IMR-90 (cell line): ENCODE data around the gene CARNS1. TPM values are rescaled to one million over a fixed set of nuclear protein-coding genes. Genes with fewer than 3 reads are reported as not detected.

Source experiments
- ATAC-seq: fragments of 200-7000 bp; cut with Tn5 transposase; 2 replicates; pipeline ENCODE4 v1.9.1; 2020; ENCODE audit warnings: low read depth, mild to moderate bottlenecking, moderate library complexity
- BruUV-seq: library from RNA; stranded (reverse); fragments of 400-500 nt; replicated peaks from 2 replicates; lab custom pipeline; 2021; lab: Mats Ljungman, UMichigan
- CTCF ChIA-PET: fragments of 300-600 bp; formaldehyde crosslinking; extraction: SDS; loops from one replicate; lab custom pipeline; 2021; ENCODE audit warnings: antibody characterized with exemption; lab: Yijun Ruan, JAX
- POLR2A ChIA-PET: fragments of 300-600 bp; sonication (Branson Sonifier 250); formaldehyde crosslinking; loops from one replicate; lab custom pipeline; 2022; ENCODE audit warnings: antibody characterized with exemption; ENCODE audit not compliant: unreplicated experiment; lab: Charles Lee
- DNase-seq: peaks from one replicate; pipeline ENCODE4 v3.0.0; 2013
- H2AFZ ChIP-seq: replicated peaks from 2 replicates; pipeline ENCODE3; 2013; ENCODE audit warnings: low read length, mild to moderate bottlenecking; ENCODE audit not compliant: poor library complexity
- H2AK5ac ChIP-seq: 2 replicates; pipeline ENCODE4 v1.6.1; 2013; ENCODE audit warnings: low read depth, low read length, inconsistent platforms
- H2AK9ac ChIP-seq: replicated peaks from 2 replicates; pipeline ENCODE3; 2013; ENCODE audit warnings: mild to moderate bottlenecking, low read depth, low read length, moderate library complexity; ENCODE audit not compliant: poor library complexity
- H2BK120ac ChIP-seq: 2 replicates; pipeline ENCODE4 v1.6.1; 2013; ENCODE audit warnings: low read depth, low read length, inconsistent platforms
- H2BK15ac ChIP-seq: 3 replicates; pipeline ENCODE4 v1.6.1; 2013; ENCODE audit warnings: low read depth, low read length, inconsistent platforms
- H2BK20ac ChIP-seq: 2 replicates; pipeline ENCODE4 v1.6.1; 2013; ENCODE audit warnings: low read depth, mild to moderate bottlenecking, inconsistent platforms, low read length, moderate library complexity
- H2BK5ac ChIP-seq: 2 replicates; pipeline ENCODE4 v1.6.1; 2013; ENCODE audit warnings: mild to moderate bottlenecking, low read depth, low read length, inconsistent platforms; ENCODE audit not compliant: poor library complexity, severe bottlenecking
- H3K14ac ChIP-seq: replicated peaks from 2 replicates; pipeline ENCODE4 v1.6.1; 2013; ENCODE audit warnings: low read depth, low read length, inconsistent platforms
- H3K18ac ChIP-seq: 2 replicates; pipeline ENCODE4 v1.6.1; 2013; ENCODE audit warnings: low read depth, low read length, control low read depth
- H3K23ac ChIP-seq: 2 replicates; pipeline ENCODE4 v1.6.1; 2013; ENCODE audit warnings: low read depth, low read length, inconsistent platforms
- H3K27ac ChIP-seq: 2 replicates; pipeline ENCODE4 v1.5.1; 2013; ENCODE audit warnings: mild to moderate bottlenecking, control low read depth, low read length; ENCODE audit not compliant: insufficient read depth
- H3K27me3 ChIP-seq: 2 replicates; pipeline ENCODE4 v1.6.1; 2013; ENCODE audit warnings: low read length; ENCODE audit not compliant: control insufficient read depth, insufficient read depth
- H3K36me3 ChIP-seq: 2 replicates; pipeline ENCODE4 v1.6.1; 2013; ENCODE audit warnings: low read length, mixed read lengths; ENCODE audit not compliant: control insufficient read depth, insufficient read depth
- H3K4ac ChIP-seq: 2 replicates; pipeline ENCODE4 v1.6.1; 2013; ENCODE audit warnings: low read depth, low read length, inconsistent platforms
- H3K4me1 ChIP-seq: 2 replicates; pipeline ENCODE4 v1.6.1; 2013; ENCODE audit warnings: low read length, mixed read lengths; ENCODE audit not compliant: control insufficient read depth, insufficient read depth
- H3K4me2 ChIP-seq: 2 replicates; pipeline ENCODE4 v1.6.1; 2013; ENCODE audit warnings: low read depth, mild to moderate bottlenecking, control low read depth, low read length, moderate library complexity
- H3K4me3 ChIP-seq: 2 replicates; pipeline ENCODE4 v1.5.1; 2013; ENCODE audit warnings: low read depth, mild to moderate bottlenecking, control low read depth, low read length, moderate library complexity; ENCODE audit not compliant: insufficient read depth
- H3K56ac ChIP-seq: 2 replicates; pipeline ENCODE4 v1.6.1; 2013; ENCODE audit warnings: low read length, inconsistent platforms; ENCODE audit not compliant: insufficient read depth; ENCODE audit errors: extremely low read depth
- H3K79me1 ChIP-seq, 2 experiments: 2 replicates each; pipeline ENCODE4 v1.6.1; 2013; ENCODE audit warnings: low read length in 2 of 2, inconsistent platforms in 1 of 2, low read depth in 1 of 2
- H3K9ac ChIP-seq: 2 replicates; pipeline ENCODE4 v1.6.1; 2013; ENCODE audit warnings: low read depth, low read length, control low read depth
- H3K9me1 ChIP-seq: 2 replicates; pipeline ENCODE4 v1.6.1; 2013; ENCODE audit warnings: low read length, inconsistent platforms; ENCODE audit not compliant: insufficient read depth
- H3K9me3 ChIP-seq: 2 replicates; pipeline ENCODE4 v1.6.1; 2013; ENCODE audit warnings: low read length; ENCODE audit not compliant: control insufficient read depth, insufficient read depth
- H4K20me1 ChIP-seq: 2 replicates; pipeline ENCODE4 v1.6.1; 2013; ENCODE audit warnings: low read length, inconsistent platforms; ENCODE audit not compliant: insufficient read depth
- H4K5ac ChIP-seq: 2 replicates; pipeline ENCODE4 v1.6.1; 2013; ENCODE audit warnings: mild to moderate bottlenecking, low read depth, low read length, control low read depth
- H4K8ac ChIP-seq, 2 experiments: 2 replicates each; pipeline ENCODE4 v1.6.1; 2013; ENCODE audit warnings: low read depth in 2 of 2, low read length in 2 of 2, control low read depth in 1 of 2, inconsistent platforms in 1 of 2
- H4K91ac ChIP-seq: 2 replicates; pipeline ENCODE4 v1.6.1; 2013; ENCODE audit warnings: low read depth, low read length, inconsistent platforms; ENCODE audit not compliant: insufficient read depth
- CEBPB ChIP-seq: IDR thresholded peaks from 2 replicates; pipeline ENCODE4 v1.6.1; 2012; ENCODE audit warnings: low read depth, low read length, improper control_type of control experiment
- CHD1 ChIP-seq: IDR thresholded peaks from 2 replicates; pipeline ENCODE4 v1.6.1; 2012; ENCODE audit warnings: low read depth, low read length, improper control_type of control experiment
- FOS ChIP-seq: fragments of 150-350 bp; IDR thresholded peaks from 2 replicates; pipeline ENCODE4 v1.6.1; 2016; ENCODE audit warnings: low read depth, low read length
- MXI1 ChIP-seq: IDR thresholded peaks from 2 replicates; pipeline ENCODE4 v1.6.1; 2012; ENCODE audit warnings: low read depth, mild to moderate bottlenecking, low read length, moderate library complexity, borderline replicate concordance
- RAD21 ChIP-seq: IDR thresholded peaks from 2 replicates; pipeline ENCODE4 v1.6.1; 2012; ENCODE audit warnings: low read length, improper control_type of control experiment
- RCOR1 ChIP-seq: IDR thresholded peaks from 2 replicates; pipeline ENCODE4 v1.6.1; 2012; ENCODE audit warnings: mild to moderate bottlenecking, low read length, improper control_type of control experiment; ENCODE audit not compliant: insufficient replicate concordance
- RFX5 ChIP-seq: IDR thresholded peaks from 2 replicates; pipeline ENCODE4 v1.8.0; 2012; ENCODE audit warnings: low read depth, mild to moderate bottlenecking, low read length, moderate library complexity
- SMC3 ChIP-seq: fragments of 150-350 bp; IDR thresholded peaks from 2 replicates; pipeline ENCODE4 v1.6.1; 2016; ENCODE audit warnings: low read depth, mild to moderate bottlenecking, antibody characterized with exemption, low read length, moderate library complexity
- WGBS, 2 experiments: methylation state at CpG; one replicate each; pipeline versions ENCODE4 v1.1.5 to v1.1.7; 2013; ENCODE audit warnings: missing lambda C conversion rate in 2 of 2; ENCODE audit not compliant: insufficient read length in 1 of 2; ENCODE audit errors: extremely low coverage in 2 of 2; 5-methylcytosine and 5-hydroxymethylcytosine counted together
- dilution Hi-C: fragments of 300-500 bp; cut with HindIII; formaldehyde crosslinking; loops from one replicate; pipeline ENCODE4 v1.14.3; 2018; ENCODE audit warnings: low sequenced_read_pairs; ENCODE audit not compliant: unreplicated experiment
- in situ Hi-C: fragments of 300-500 bp; cut with MboI; formaldehyde crosslinking; loops from 3 replicates; pipeline ENCODE4 v1.14.3; 2019; ENCODE audit warnings: low sequenced_read_pairs, inconsistent platforms, mixed read lengths
- intact Hi-C: fragments of 100-400 bp; cut with micrococcal nuclease; formaldehyde crosslinking; loops from 2 replicates; pipeline ENCODE4 v1.10.0; 2022
- polyA plus RNA-seq, 3 experiments: library from polyadenylated mRNA; depleted of rRNA; stranded (reverse); fragments of >200 nt; gene quantifications; 2 replicates each; pipeline ENCODE4 v1.2.3, GENCODE V29; 2012; ENCODE audit warnings: low replicate concordance in 1 of 3
- total RNA-seq: library from RNA; depleted of rRNA; stranded (reverse); fragments of >200 nt; gene quantifications from 2 replicates; pipeline ENCODE4 v1.2.3, GENCODE V29; 2012
- TF ChIP-seq, protein P1 (sequence below): fragments of 150-350 bp; IDR thresholded peaks from 2 replicates; pipeline ENCODE4 v1.6.1; 2017; ENCODE audit warnings: mild to moderate bottlenecking, antibody characterized with exemption, low read length, low read depth

CARNS1 gene
- total and polyA plus RNA-seq, 2 of the 4 experiments (the other 2 are of a cell fraction), result under 0.01 to 0.32 TPM

DNA sequence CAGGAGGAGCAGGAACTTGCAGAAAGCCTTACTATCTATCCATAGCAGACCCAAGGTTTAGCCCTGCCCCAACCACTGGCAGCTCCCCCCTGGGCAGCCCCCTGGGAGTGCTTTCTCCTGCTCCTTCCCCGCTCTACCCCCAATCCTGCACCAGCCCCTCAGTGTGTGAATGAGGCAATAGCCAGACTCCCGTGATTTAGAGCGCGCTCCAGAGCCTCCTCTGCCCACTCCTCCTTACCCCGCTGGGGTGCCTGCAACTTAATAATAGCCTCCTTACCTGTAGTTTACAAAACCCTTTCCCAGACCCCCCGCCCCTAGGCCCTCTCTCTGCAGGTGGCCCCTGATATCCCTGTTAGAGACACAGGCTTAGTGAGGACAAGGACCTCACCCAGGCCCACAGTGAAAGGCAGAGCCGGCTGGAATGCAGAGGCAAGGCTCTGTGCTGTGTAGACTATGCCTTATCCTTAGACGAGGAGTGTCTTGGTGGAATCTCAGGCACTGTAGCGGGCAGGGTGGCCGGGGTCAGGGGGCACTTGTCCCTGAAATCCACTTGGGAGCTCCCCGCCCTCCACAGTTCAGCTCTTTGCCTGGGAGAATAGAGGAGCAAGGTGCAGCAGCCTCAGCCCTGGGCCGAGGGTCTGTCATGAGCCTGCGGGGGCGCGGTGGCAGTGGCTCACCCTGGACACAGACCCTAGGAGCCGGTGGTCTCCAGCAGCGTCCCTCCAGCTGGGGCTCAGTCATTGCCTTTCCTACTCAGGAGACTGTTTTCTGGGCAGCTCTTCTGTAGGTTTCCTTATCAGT is 4.3 kb upstream of the CARNS1 start:
- peaks cover 61% of the 10 kb centered on the region for H3K27me3 ChIP-seq
- no peak for TF ChIP-seq CHD1
- TF ChIP-seq, protein P1, sequence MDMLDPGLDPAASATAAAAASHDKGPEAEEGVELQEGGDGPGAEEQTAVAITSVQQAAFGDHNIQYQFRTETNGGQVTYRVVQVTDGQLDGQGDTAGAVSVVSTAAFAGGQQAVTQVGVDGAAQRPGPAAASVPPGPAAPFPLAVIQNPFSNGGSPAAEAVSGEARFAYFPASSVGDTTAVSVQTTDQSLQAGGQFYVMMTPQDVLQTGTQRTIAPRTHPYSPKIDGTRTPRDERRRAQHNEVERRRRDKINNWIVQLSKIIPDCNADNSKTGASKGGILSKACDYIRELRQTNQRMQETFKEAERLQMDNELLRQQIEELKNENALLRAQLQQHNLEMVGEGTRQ, result no peak
- no peak for TF ChIP-seq SMC3
- TF ChIP-seq RAD21, result no peak
- no peak for TF ChIP-seq FOS
- no peak for TF ChIP-seq CEBPB
- TF ChIP-seq RCOR1, result no peak
- no peak for TF ChIP-seq MXI1
- no peak for TF ChIP-seq RFX5
- no peak overlapping the region for H2BK20ac ChIP-seq
- no peak overlapping the region for H4K5ac ChIP-seq
- no peak overlapping the region for H3K18ac ChIP-seq
- H2BK120ac ChIP-seq, result no peak overlapping the region
- no peak overlapping the region for H3K56ac ChIP-seq
- no peak overlapping the region for H3K14ac ChIP-seq
- no peak overlapping the region for H2AK5ac ChIP-seq
- ChIA-PET POLR2A (no interaction called here), CTCF (no interaction called here)
- H3K23ac ChIP-seq, result no peak overlapping the region
- H3K4me3 ChIP-seq, result no peak overlapping the region
- dilution Hi-C loops (no loop called here), intact Hi-C loops (no loop called here), in situ Hi-C loops (no loop called here)
- no peak overlapping the region for H2AFZ ChIP-seq
- H3K9me1 ChIP-seq, result no peaks in the 10 kb centered on the region
- H3K4ac ChIP-seq, result no peak overlapping the region
- no TSS peak for BruUV-seq
- H2BK5ac ChIP-seq, result no peak overlapping the region
- H3K27ac ChIP-seq, result no peak overlapping the region
- ATAC-seq (no peak), DNase-seq (no peak)
- H2AK9ac ChIP-seq, result no peak overlapping the region
- H2BK15ac ChIP-seq, result no peak overlapping the region
- WGBS, 2 experiments, result 67% methylated on average over 7 of the region's 17 CpGs; no CpG with 5 or more reads in 1 of the 2 experiments
- H3K79me1 ChIP-seq, result no peaks in the 10 kb centered on the region
- H3K9me3 ChIP-seq, result no peaks in the 10 kb centered on the region
- no peak overlapping the region for H4K8ac ChIP-seq
- no peak overlapping the region for H3K4me2 ChIP-seq
- no peak overlapping the region for H4K91ac ChIP-seq
- H4K20me1 ChIP-seq, result no peaks in the 10 kb centered on the region
- no peak overlapping the region for H3K9ac ChIP-seq
- no peaks in the 10 kb centered on the region for H3K36me3 ChIP-seq
- no peaks in the 10 kb centered on the region for H3K4me1 ChIP-seq
